Left cardiac atrium (tissue), 4 donors: ENCODE results near the gene CIRBP. TPM values are rescaled to one million over a fixed set of nuclear protein-coding genes. Genes with fewer than 3 reads are reported as not detected.
"Not testable (repeated sequence)": the region's sequence is repeated elsewhere in the genome, so short reads cannot be mapped to it uniquely, and the experiment has no call there.

Experiments used
- ATAC-seq, 2 donors: fragments of 200-7000 bp; cut with Tn5 transposase; one replicate each; pipeline ENCODE4 v1.9.1; 2020; ENCODE audit warnings: mild to moderate bottlenecking in 2 of 2, moderate library complexity in 2 of 2
- DNase-seq: peaks from one replicate; pipeline ENCODE4 v3.0.0-alpha.2; 2020
- intact Hi-C, 2 donors: fragments of 100-400 bp; cut with DNase I; formaldehyde crosslinking; loops; one replicate each; pipeline versions ENCODE4 v1.14.1 to v1.15.1; 2022 to 2023
- total RNA-seq, 2 donors: library from RNA; stranded (reverse); fragmentation: NEBNext Ultra II Directional; extraction: Animal tissue kit (Norgen Biotek cat#: 25700); gene quantifications; one replicate each; pipeline ENCODE4 v1.2.1, GENCODE V29; 2021
- donor health status: DM: no; HTN: yes; CAD: no.
- donor health status: DM: no; HTN: yes; CAD: no; lungs with severe emphysema.
- donor health status: DM: yes; HTN: yes; CAD: no.
- donor health status: Dilated cardiomyopathy.

The CIRBP gene
- total RNA-seq, 2 donors from 2014 or later: 229 to 379 TPM

DNA sequence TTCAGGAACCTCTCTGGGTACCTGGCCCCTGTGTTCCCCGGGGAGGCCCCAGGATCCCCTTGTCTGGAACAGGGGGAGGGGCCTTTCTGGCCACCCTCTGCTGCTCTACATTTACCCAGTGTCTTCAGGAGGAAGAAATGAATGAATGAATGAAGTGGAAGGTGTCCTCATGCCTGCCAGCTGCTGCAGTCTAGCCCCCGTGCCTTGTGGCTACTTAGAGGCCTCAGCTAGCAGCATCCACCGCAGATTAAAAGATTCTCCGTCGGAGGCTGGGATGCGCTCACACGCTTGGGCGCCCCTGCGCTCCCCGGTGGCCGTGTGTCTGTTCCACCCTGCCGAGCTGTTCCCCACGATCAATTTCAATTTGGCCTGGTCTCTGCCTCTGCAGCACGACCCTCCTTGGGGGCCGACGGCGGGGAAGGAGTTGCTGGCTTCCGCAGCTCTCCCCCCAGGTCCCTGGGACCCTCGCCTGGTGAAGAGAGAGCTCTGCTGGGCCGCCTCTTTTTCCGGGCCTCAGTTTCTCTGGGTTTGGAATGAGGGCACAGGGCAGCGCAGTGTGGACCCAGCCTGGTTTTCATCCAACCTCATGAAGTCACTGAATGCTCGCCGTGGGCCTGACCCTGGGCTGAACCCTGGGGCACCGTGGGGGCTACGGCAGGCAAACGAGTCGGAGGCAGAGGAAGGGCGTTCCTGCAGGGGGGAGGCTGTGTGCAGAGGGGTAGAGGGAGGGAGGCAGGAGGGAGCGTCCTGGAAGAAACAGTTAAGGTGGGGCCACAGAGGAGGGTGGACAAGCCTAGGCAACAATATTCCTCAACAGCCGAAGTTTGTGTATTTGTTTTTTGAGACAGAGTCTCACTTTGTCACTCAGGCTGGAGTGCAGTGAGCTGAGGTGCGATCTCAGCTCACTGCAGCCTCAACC lies 44.8 kb downstream of the CIRBP start:
- intact Hi-C loops: no loop called here
- DNase-seq (no peak), ATAC-seq (no peak)

DNA sequence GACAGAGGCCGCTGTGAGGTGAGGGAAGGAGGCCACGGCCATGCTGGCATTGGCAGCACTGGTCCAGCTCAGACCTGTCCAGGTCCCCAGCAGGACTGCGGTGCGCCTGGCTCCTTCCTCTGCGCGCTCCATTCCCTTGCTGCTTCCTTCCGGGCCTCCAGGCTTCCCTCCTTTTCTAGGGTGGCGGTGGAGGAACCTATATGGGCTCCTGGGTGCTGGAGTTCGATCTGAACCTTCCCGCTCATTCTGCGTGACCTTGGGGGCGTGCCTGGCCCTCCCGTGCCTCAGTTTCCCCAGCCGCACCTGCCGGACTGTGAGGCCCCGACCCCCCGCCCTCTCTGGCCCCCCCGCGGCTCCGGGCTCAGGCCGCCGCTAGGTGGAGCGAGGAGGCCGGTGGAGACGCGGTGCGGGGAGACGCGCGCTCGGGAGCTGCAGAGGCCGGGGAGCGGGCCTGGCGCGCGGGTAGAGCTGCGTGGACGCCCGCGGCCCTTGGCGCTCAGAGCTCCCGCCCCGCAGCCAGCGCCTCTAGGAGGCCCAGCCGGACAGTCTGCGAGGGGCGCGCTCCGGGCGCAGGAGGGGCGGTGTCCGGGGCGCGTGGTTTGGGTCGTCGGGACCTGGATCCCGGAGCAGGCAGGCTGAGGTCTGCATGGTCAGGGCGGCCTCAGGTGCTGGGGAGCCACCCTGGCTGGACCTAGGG lies 46.5 kb downstream of the CIRBP start:
- ATAC-seq (peak; percentile 87), DNase-seq (peak; percentile 61)
- intact Hi-C loops: no loop called here

DNA sequence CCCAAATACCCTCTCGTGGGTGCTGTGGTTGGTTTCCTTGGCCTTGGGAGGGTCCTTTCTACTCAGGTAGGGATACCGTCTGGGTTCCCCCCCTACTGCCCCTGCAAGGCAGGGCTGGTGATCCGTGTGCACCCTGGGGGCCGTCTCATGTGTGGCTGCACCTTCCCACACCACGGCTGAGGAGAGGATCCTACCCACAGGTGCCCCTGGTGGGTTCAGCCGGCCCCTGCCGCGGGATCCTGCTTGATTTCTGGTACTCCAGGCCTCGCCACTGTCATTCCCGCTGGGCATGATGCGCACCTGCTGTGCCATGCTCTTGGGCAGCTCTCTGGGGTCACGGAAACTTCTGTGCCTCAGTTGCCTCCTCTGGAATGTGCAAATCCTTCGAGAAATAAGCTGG lies 47.3 kb downstream of the CIRBP start:
- DNase-seq: no peak

GRCh38 chr19:1317274-1318003 lies 48.3 kb downstream of the CIRBP start:
- intact Hi-C loops: no loop called here
- DNase-seq (no peak), ATAC-seq (no peak)

More for the DNA sequence above, 47.3 kb downstream of the CIRBP start:
- no peak for ATAC-seq
- intact Hi-C loops: no loop called here

GRCh38 chr19:1318678-1319471 lies 49.7 kb downstream of the CIRBP start:
- intact Hi-C loops: no loop called here
- ATAC-seq (no peak), DNase-seq (no peak)

GRCh38 chr19:1320282-1320650 lies 51.1 kb downstream of the CIRBP start:
- DNase-seq, intact Hi-C loops, ATAC-seq: not testable (repeated sequence)

GRCh38 chr19:1321539-1321938 lies 52.4 kb downstream of the CIRBP start:
- intact Hi-C loops: no loop called here
- DNase-seq (no peak), ATAC-seq (no peak)

GRCh38 chr19:1322198-1322981 lies 53.3 kb downstream of the CIRBP start:
- no peak for DNase-seq
- intact Hi-C loops: no loop called here
- ATAC-seq: no peak

- intact Hi-C loops: no loop called here
- DNase-seq (no peak), ATAC-seq (no peak)
Observed at GRCh38 chr19:1324249-1324805, 55.2 kb downstream of the CIRBP start.

Other genes with a start within 250 kb of the CIRBP start
- gene TMEM259, start 248.2 kb upstream of the CIRBP start, total RNA-seq: 100 to 1,000 TPM; 110 to 144 TPM
- gene RNU6-2, start 247.8 kb upstream of the CIRBP start, total RNA-seq: not detected
- 10 to 100 TPM; 74.4 to 83.8 TPM for gene CNN2, start 242.7 kb upstream of the CIRBP start, total RNA-seq
- gene ABCA7, start 229.2 kb upstream of the CIRBP start, total RNA-seq: 10 to 100 TPM in 1 of 2 donors, 1 to 10 TPM in 1; 7.7 to 10.0 TPM
- 10 to 100 TPM; 10.6 to 12.6 TPM for gene ARHGAP45, start 202.2 kb upstream of the CIRBP start, total RNA-seq
- gene POLR2E, start 174.0 kb upstream of the CIRBP start, total RNA-seq: 100 to 1,000 TPM; 142 to 143 TPM
- 100 to 1,000 TPM; 378 to 432 TPM for gene GPX4, start 165.3 kb upstream of the CIRBP start, total RNA-seq
- gene SBNO2, start 95.1 kb upstream of the CIRBP start, total RNA-seq: 10 to 100 TPM; 27.2 to 64.2 TPM
- gene STK11, start 63.6 kb upstream of the CIRBP start, total RNA-seq: 10 to 100 TPM; 48.2 to 53.0 TPM
- 1 to 10 TPM; 1.6 to 3.8 TPM for gene CBARP, start 31.3 kb upstream of the CIRBP start, total RNA-seq
- gene ATP5F1D, start 27.6 kb upstream of the CIRBP start, total RNA-seq: 100 to 1,000 TPM; 540 to 639 TPM
- gene MIDN, start 20.7 kb upstream of the CIRBP start, total RNA-seq: 100 to 1,000 TPM in 1 of 2 donors, 10 to 100 TPM in 1; 58.7 to 148 TPM
- 10 to 100 TPM; 19.2 to 21.4 TPM for gene FAM174C, start 6.2 kb downstream of the CIRBP start, total RNA-seq
- gene EFNA2, start 16.5 kb downstream of the CIRBP start, total RNA-seq: not detected
- gene NDUFS7, start 114.6 kb downstream of the CIRBP start, total RNA-seq: 100 to 1,000 TPM; 240 to 267 TPM
- 10 to 100 TPM; 36.0 to 48.1 TPM for gene GAMT, start 132.2 kb downstream of the CIRBP start, total RNA-seq
- gene DAZAP1, start 138.3 kb downstream of the CIRBP start, total RNA-seq: 10 to 100 TPM; 74.1 to 95.7 TPM
- gene RPS15, start 169.1 kb downstream of the CIRBP start, total RNA-seq: 100 to 1,000 TPM; 714 to 737 TPM
- gene APC2, start 180.8 kb downstream of the CIRBP start, total RNA-seq: under 1 TPM; 0.18 to 0.21 TPM
- gene C19orf25, start 209.9 kb downstream of the CIRBP start, total RNA-seq: 10 to 100 TPM; 16.1 to 18.9 TPM
- 1 to 10 TPM in 1 of 2 donors, under 1 TPM in 1; 0.89 to 1.6 TPM for gene PCSK4, start 221.0 kb downstream of the CIRBP start, total RNA-seq
- 1 to 10 TPM; 2.2 to 2.3 TPM for gene REEP6, start 221.8 kb downstream of the CIRBP start, total RNA-seq
- gene ADAMTSL5, start 243.7 kb downstream of the CIRBP start, total RNA-seq: 10 to 100 TPM; 18.9 to 25.0 TPM